K562 (cell line): Measurements from ENCODE around the gene FBL. TPM values are rescaled to one million over a fixed set of nuclear protein-coding genes. Genes with fewer than 3 reads are reported as not detected.

Experiments used
- ATAC-seq: fragments of 200-7000 bp; cut with Tn5 transposase; 3 replicates; pipeline ENCODE4 v1.9.1; 2020; ENCODE audit warnings: moderate library complexity
- BruUV-seq: library from RNA; stranded (reverse); fragments of 400-500 nt; replicated peaks from 2 replicates; lab custom pipeline; 2021; lab: Mats Ljungman, UMichigan
- CTCF ChIA-PET: fragments of 300-600 bp; formaldehyde crosslinking; extraction: SDS; loops from one replicate; lab custom pipeline; 2021; ENCODE audit warnings: low intra/inter-chr PET ratio; lab: Yijun Ruan, JAX
- POLR2A ChIA-PET: fragments of 300-600, 350-650 bp; sonication (Branson Sonifier 250); formaldehyde crosslinking; extraction: SDS; loops from one replicate; lab custom pipeline; 2021; ENCODE audit warnings: antibody characterized with exemption, inconsistent platforms; lab: Yijun Ruan, JAX
- DNase-seq, 4 experiments: peaks; one replicate each; pipeline versions ENCODE4 v3.0.0 to v3.0.0-alpha.2; 2011 to 2018; ENCODE audit warnings: low spot score in 3 of 4, mixed read lengths in 3 of 4; ENCODE audit errors: extremely low read depth in 1 of 4
- FAIRE-seq: peaks from 2 replicates; lab custom pipeline; 2011; peaks lifted over from hg19 to GRCh38; lab: Jason Lieb, UNC
- H2AFZ ChIP-seq: 2 replicates; pipeline ENCODE4 v1.6.0; 2011; ENCODE audit warnings: low read depth, low read length, control low read depth, inconsistent platforms
- H3K27ac ChIP-seq: fragments of 200-600 bp; 3 replicates; pipeline ENCODE4 v1.8.0; 2011; ENCODE audit warnings: low read depth, mild to moderate bottlenecking, control low read depth, inconsistent platforms, low read length, moderate library complexity, mixed read lengths; ENCODE audit errors: extremely low read depth
- H3K27me3 ChIP-seq, 2 experiments: fragments of 300-600 bp in 1 of 2; 2 replicates in 1 of 2; 3 replicates in 1 of 2; pipeline versions ENCODE4 v1.6.0 to v1.8.0; 2011; ENCODE audit warnings: inconsistent platforms in 2 of 2, low read length in 2 of 2, mild to moderate bottlenecking in 1 of 2, mixed read lengths in 1 of 2, moderate library complexity in 1 of 2; ENCODE audit not compliant: control insufficient read depth in 2 of 2, insufficient read depth in 2 of 2
- H3K36me3 ChIP-seq: fragments of 300-600 bp; 3 replicates; pipeline ENCODE4 v1.8.0; 2011; ENCODE audit warnings: mild to moderate bottlenecking, low read length, inconsistent platforms; ENCODE audit not compliant: control insufficient read depth, insufficient read depth
- H3K4me1 ChIP-seq, 2 experiments: fragments of 200-600 bp in 1 of 2; replicated peaks in 1 of 2; 2 replicates in 1 of 2; 3 replicates in 1 of 2; pipeline versions ENCODE4 v1.5.1 to v1.8.0; 2011; ENCODE audit warnings: inconsistent platforms in 2 of 2, low read length in 2 of 2, mild to moderate bottlenecking in 1 of 2, mixed read lengths in 1 of 2, moderate library complexity in 1 of 2; ENCODE audit not compliant: control insufficient read depth in 2 of 2, insufficient read depth in 2 of 2
- H3K4me2 ChIP-seq: 2 replicates; pipeline ENCODE4 v1.6.1; 2011; ENCODE audit warnings: low read length, control low read depth, inconsistent platforms, mixed read lengths; ENCODE audit not compliant: insufficient read depth
- H3K4me3 ChIP-seq: fragments of 200-600 bp; sonication (generic), shearing (Covaris generic); 2 replicates; pipeline ENCODE4 v1.5.1; 2016; ENCODE audit warnings: control low read depth, inconsistent platforms
- H3K79me2 ChIP-seq: fragments of 200-600 bp; 3 replicates; pipeline ENCODE4 v1.8.0; 2011; ENCODE audit warnings: low read length, inconsistent platforms; ENCODE audit not compliant: control insufficient read depth, insufficient read depth
- H3K9ac ChIP-seq, 2 experiments: 2 replicates each; pipeline versions ENCODE4 v1.6.0 to v1.6.1; 2011; ENCODE audit warnings: low read depth in 2 of 2, low read length in 2 of 2, control low read depth in 1 of 2, inconsistent platforms in 1 of 2, mild to moderate bottlenecking in 1 of 2, mixed read lengths in 1 of 2; ENCODE audit not compliant: insufficient read depth in 1 of 2
- H3K9me1 ChIP-seq: one replicate; pipeline ENCODE4 v1.6.0; 2011; ENCODE audit warnings: inconsistent platforms, mild to moderate bottlenecking, low read length, moderate library complexity; ENCODE audit not compliant: control insufficient read depth, insufficient read depth
- H3K9me3 ChIP-seq: replicated peaks from 2 replicates; pipeline ENCODE4 v1.5.1; 2011; ENCODE audit warnings: low read depth, low read length, inconsistent platforms; ENCODE audit not compliant: control insufficient read depth, insufficient read depth
- H4K20me1 ChIP-seq: replicated peaks from 2 replicates; pipeline ENCODE4 v1.6.1; 2011; ENCODE audit warnings: low read length, inconsistent platforms, mixed read lengths; ENCODE audit not compliant: control insufficient read depth, insufficient read depth
- ARNT ChIP-seq, 2 experiments: fragments of 450-650 bp; IDR thresholded peaks; 2 replicates each; pipeline ENCODE4 v1.6.1; 2016; ENCODE audit warnings: mild to moderate bottlenecking in 1 of 2
- CBX1 ChIP-seq: sonication (generic); IDR thresholded peaks from 2 replicates; pipeline ENCODE4 v1.6.1; 2016; ENCODE audit warnings: antibody characterized with exemption, low read depth, mild to moderate bottlenecking
- EZH2 ChIP-seq: IDR thresholded peaks from 2 replicates; pipeline ENCODE4 v1.6.1; 2012; ENCODE audit warnings: low read depth, mild to moderate bottlenecking, inconsistent platforms, low read length, borderline replicate concordance
- NUFIP1 ChIP-seq: fragments of 450-650 bp; IDR thresholded peaks from 2 replicates; pipeline ENCODE4 v1.6.1; 2018; ENCODE audit not compliant: partially characterized antibody
- POLR2AphosphoS5 ChIP-seq: IDR thresholded peaks from 2 replicates; pipeline ENCODE4 v1.6.1; 2011; ENCODE audit warnings: mild to moderate bottlenecking, low read depth, low read length, moderate library complexity; ENCODE audit not compliant: control insufficient read depth, insufficient read depth
- POLR2G ChIP-seq: fragments of 200-400 bp; formaldehyde crosslinking; IDR thresholded peaks from 2 replicates; pipeline ENCODE4 v1.6.1; 2017; ENCODE audit warnings: low read depth, mild to moderate bottlenecking, antibody characterized with exemption, low read length, moderate library complexity
- RBFOX2 ChIP-seq: fragments of 200-400 bp; formaldehyde crosslinking; IDR thresholded peaks from 2 replicates; pipeline ENCODE4 v1.6.1; 2017; ENCODE audit warnings: low read depth, mild to moderate bottlenecking, low read length, moderate library complexity
- RBM39 ChIP-seq: fragments of 200-400 bp; formaldehyde crosslinking; optimal IDR thresholded peaks from 2 replicates; pipeline ENCODE3; 2018; ENCODE audit warnings: low read depth, low read length
- RFX1 ChIP-seq: fragments of 450-650 bp; IDR thresholded peaks from 2 replicates; pipeline ENCODE4 v1.6.1; 2016; ENCODE audit warnings: mild to moderate bottlenecking, moderate library complexity
- SP1 ChIP-seq: sonication (generic); formaldehyde crosslinking; IDR thresholded peaks from 2 replicates; pipeline ENCODE4 v1.8.1; 2022; ENCODE audit warnings: mild to moderate bottlenecking, missing genetic modification reagents
- ZBTB1 ChIP-seq: sonication (generic); formaldehyde crosslinking; IDR thresholded peaks from 2 replicates; pipeline ENCODE4 v1.8.1; 2023; ENCODE audit warnings: missing genetic modification reagents, low read depth, mild to moderate bottlenecking, borderline replicate concordance
- ZNF324 ChIP-seq: fragments of 250-450 bp; sonication (Bioruptor Pico); IDR thresholded peaks from 2 replicates; pipeline ENCODE4 v1.4.0; 2020; ENCODE audit warnings: mild to moderate bottlenecking
- WGBS: fragments of 100-300 bp; shearing (Covaris generic); methylation state at CpG from one replicate; pipeline ENCODE4 v1.1.6; 2016; ENCODE audit warnings: low coverage, mixed read lengths; ENCODE audit not compliant: insufficient coverage; ENCODE audit errors: missing lambda C conversion rate; 5-methylcytosine and 5-hydroxymethylcytosine counted together
- in situ Hi-C: fragments of 300-500 bp; cut with MboI; formaldehyde crosslinking; loops from 4 replicates; pipeline ENCODE4 v1.15.0; 2018; ENCODE audit warnings: inconsistent platforms, mixed read lengths
- intact Hi-C: fragments of 100-400 bp; cut with micrococcal nuclease; formaldehyde crosslinking; loops from 2 replicates; pipeline ENCODE4 v1.14.2; 2022
- polyA plus RNA-seq, 8 experiments: library from polyadenylated mRNA; depleted of rRNA in 4 of 8; stranded (reverse) in 5 of 8; unstranded in 3 of 8; fragments of >200 nt; fragmentation: Nextera tagmentation in 2 of 8; fragmentation: Illumina TruSeq in 1 of 8; extraction: Ambion mirVana in 2 of 8; extraction: Trizol in 1 of 8; gene quantifications; 2 replicates each; pipeline versions ENCODE4 v1.2.1 to v1.2.3, GENCODE V29; 2011 to 2014; ENCODE audit warnings: inconsistent platforms in 1 of 8, missing spikeins in 1 of 8
- total RNA-seq, 7 experiments: library from RNA; depleted of rRNA in 6 of 7; stranded (reverse); fragments of >200 nt in 6 of 7; fragmentation: Illumina TruSeq in 2 of 7; extraction: Trizol in 2 of 7; gene quantifications; 2 replicates each; pipeline versions ENCODE4 v1.2.1 to v1.2.3, GENCODE V29; 2011 to 2021; ENCODE audit warnings: low replicate concordance in 1 of 7
- TF ChIP-seq, protein P1 (sequence below): fragments of 450-650 bp; IDR thresholded peaks from 2 replicates; pipeline ENCODE4 v1.6.1; 2016; ENCODE audit warnings: low read depth
- TF ChIP-seq, protein P2 (sequence below): fragments of 450-650 bp; IDR thresholded peaks from 2 replicates; pipeline ENCODE4 v1.6.1; 2017; ENCODE audit warnings: antibody characterized with exemption

FBL gene
- total and polyA plus RNA-seq, 9 of the 15 experiments (the other 6 are each of a cell fraction or from before 2014, with no cell fraction given) = 201 to 1,696 (median 696) TPM

DNA sequence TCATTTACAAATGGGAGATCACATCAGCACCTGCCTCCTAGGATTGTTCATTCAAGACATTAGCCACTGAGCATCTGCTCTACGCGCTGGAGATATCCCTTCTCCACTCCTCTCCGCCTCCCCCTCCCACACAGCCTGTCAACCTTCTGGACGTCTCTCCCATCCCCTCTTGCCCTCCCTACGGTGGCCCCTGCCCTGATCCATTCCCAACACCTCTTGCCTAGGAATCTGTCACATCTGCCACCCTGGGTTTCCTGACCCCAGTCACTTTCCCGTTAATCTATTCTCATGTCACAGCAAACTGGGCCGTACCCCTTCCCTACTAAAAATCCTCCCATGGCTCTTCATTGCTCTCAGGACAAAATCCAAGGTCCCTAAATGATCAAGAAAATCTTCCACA lies 22.5 kb downstream of the FBL start:
- intact Hi-C loops = no loop called here

More for the DNA sequence above, 22.5 kb downstream of the FBL start:
- DNase-seq (no peak), FAIRE-seq (no peak), ATAC-seq (no peak)
- peaks cover 34% of the 10 kb centered on the region; the same call in 1 of the 3 replicates for H3K36me3 ChIP-seq
- peaks cover 0 to 11% of the 10 kb centered on the region in 2 experiments; a peak in 2 of 5 replicates for H3K4me1 ChIP-seq
- no peaks in the 10 kb centered on the region for H3K27me3 ChIP-seq
- CTCF ChIA-PET = no interaction called here
- no peaks in the 10 kb centered on the region; the same call in 1 of the 2 replicates for H4K20me1 ChIP-seq
- no peak overlapping the region for H3K27ac ChIP-seq
- H3K4me2 ChIP-seq = no peak overlapping the region
- H3K9ac ChIP-seq = no peak overlapping the region
- H2AFZ ChIP-seq = no peak overlapping the region
- in situ Hi-C loops = no loop called here
- TF ChIP-seq POLR2AphosphoS5 (no peak), RBM39 (no peak), ZNF324 (CRISPR knock-in tag) (no peak), RFX1 (no peak), RBFOX2 (no peak), POLR2G (no peak), NUFIP1 (no peak), CBX1 (no peak), SP1 (no peak), ARNT (IDR thresholded peaks at IDR 0.05) (no peak), ZBTB1 (CRISPR knock-in tag) (no peak), EZH2 (no peak)
- TF ChIP-seq, protein P1, sequence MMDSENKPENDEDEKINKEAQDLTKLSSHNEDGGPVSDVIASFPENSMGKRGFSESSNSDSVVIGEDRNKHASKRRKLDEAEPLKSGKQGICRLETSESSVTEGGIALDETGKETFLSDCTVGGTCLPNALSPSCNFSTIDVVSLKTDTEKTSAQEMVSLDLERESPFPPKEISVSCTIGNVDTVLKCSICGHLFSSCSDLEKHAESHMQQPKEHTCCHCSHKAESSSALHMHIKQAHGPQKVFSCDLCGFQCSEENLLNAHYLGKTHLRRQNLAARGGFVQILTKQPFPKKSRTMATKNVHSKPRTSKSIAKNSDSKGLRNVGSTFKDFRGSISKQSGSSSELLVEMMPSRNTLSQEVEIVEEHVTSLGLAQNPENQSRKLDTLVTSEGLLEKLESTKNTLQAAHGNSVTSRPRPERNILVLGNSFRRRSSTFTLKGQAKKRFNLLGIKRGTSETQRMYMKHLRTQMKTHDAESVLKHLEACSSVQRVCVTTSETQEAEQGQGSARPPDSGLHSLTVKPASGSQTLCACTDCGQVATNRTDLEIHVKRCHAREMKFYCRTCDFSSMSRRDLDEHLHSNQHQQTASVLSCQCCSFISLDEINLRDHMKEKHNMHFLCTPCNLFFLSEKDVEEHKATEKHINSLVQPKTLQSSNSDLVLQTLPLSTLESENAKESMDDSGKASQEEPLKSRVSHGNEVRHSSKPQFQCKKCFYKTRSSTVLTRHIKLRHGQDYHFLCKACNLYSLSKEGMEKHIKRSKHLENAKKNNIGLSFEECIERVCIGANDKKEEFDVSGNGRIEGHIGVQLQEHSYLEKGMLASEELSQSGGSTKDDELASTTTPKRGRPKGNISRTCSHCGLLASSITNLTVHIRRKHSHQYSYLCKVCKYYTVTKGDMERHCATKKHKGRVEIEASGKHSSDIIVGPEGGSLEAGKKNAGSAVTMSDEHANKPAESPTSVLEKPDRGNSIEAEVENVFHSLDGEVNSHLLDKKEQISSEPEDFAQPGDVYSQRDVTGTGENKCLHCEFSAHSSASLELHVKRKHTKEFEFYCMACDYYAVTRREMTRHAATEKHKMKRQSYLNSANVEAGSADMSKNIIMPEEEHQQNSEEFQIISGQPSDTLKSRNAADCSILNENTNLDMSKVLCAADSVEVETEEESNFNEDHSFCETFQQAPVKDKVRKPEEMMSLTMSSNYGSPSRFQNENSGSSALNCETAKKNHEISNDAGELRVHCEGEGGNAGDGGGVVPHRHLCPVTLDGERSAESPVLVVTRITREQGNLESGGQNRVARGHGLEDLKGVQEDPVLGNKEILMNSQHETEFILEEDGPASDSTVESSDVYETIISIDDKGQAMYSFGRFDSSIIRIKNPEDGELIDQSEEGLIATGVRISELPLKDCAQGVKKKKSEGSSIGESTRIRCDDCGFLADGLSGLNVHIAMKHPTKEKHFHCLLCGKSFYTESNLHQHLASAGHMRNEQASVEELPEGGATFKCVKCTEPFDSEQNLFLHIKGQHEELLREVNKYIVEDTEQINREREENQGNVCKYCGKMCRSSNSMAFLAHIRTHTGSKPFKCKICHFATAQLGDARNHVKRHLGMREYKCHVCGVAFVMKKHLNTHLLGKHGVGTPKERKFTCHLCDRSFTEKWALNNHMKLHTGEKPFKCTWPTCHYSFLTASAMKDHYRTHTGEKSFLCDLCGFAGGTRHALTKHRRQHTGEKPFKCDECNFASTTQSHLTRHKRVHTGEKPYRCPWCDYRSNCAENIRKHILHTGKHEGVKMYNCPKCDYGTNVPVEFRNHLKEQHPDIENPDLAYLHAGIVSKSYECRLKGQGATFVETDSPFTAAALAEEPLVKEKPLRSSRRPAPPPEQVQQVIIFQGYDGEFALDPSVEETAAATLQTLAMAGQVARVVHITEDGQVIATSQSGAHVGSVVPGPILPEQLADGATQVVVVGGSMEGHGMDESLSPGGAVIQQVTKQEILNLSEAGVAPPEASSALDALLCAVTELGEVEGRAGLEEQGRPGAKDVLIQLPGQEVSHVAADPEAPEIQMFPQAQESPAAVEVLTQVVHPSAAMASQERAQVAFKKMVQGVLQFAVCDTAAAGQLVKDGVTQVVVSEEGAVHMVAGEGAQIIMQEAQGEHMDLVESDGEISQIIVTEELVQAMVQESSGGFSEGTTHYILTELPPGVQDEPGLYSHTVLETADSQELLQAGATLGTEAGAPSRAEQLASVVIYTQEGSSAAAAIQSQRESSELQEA = no peak
- TF ChIP-seq, protein P2, sequence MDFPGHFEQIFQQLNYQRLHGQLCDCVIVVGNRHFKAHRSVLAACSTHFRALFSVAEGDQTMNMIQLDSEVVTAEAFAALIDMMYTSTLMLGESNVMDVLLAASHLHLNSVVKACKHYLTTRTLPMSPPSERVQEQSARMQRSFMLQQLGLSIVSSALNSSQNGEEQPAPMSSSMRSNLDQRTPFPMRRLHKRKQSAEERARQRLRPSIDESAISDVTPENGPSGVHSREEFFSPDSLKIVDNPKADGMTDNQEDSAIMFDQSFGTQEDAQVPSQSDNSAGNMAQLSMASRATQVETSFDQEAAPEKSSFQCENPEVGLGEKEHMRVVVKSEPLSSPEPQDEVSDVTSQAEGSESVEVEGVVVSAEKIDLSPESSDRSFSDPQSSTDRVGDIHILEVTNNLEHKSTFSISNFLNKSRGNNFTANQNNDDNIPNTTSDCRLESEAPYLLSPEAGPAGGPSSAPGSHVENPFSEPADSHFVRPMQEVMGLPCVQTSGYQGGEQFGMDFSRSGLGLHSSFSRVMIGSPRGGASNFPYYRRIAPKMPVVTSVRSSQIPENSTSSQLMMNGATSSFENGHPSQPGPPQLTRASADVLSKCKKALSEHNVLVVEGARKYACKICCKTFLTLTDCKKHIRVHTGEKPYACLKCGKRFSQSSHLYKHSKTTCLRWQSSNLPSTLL = no peak
- no peak overlapping the region for H3K4me3 ChIP-seq
- POLR2A ChIA-PET = interaction anchor here (1.5 kb wide), 1 partner anchor 10 kb away, joined by 6 read pairs; the partner anchor contains the start of gene DYRK1B
- H3K9me3 ChIP-seq = no peaks in the 10 kb centered on the region
- WGBS = 60% methylated on average over 7 of the region's 7 CpGs
- H3K79me2 ChIP-seq = no peaks in the 10 kb centered on the region
- no TSS peak for BruUV-seq
- no peaks in the 10 kb centered on the region for H3K9me1 ChIP-seq
